GM21576 (cell line): ENCODE measurements around the gene SYT1.
A peak's percentile ranks its signal among the peaks of the same experiment; 100 is the strongest.

Source experiments
- ATAC-seq: cut with Tn5 transposase; IDR thresholded peaks from one replicate; pipeline ENCODE4 v1.9.1; 2021; ENCODE audit warnings: mild to moderate bottlenecking, moderate library complexity; ENCODE audit not compliant: unreplicated experiment

The SYT1 gene

GRCh38 chr12:79274501-79275064, 410.0 kb downstream of the SYT1 start:
- peak; percentile 54 for ATAC-seq

- ATAC-seq = no peak
Observed at GRCh38 chr12:79275631-79276030, 411.1 kb downstream of the SYT1 start.

- no peak for ATAC-seq
Observed at GRCh38 chr12:79283364-79283763, 418.8 kb downstream of the SYT1 start.

- no peak for ATAC-seq
Observed at GRCh38 chr12:79288911-79289310, 424.3 kb downstream of the SYT1 start.

GRCh38 chr12:79291711-79292110, 427.1 kb downstream of the SYT1 start:
- ATAC-seq = no peak

- no peak for ATAC-seq
Observed at GRCh38 chr12:79294590-79294989, 430.0 kb downstream of the SYT1 start.

- no peak for ATAC-seq
Observed at GRCh38 chr12:79295572-79295971, 431.0 kb downstream of the SYT1 start.

GRCh38 chr12:79296133-79296532, 431.6 kb downstream of the SYT1 start:
- ATAC-seq = no peak

- ATAC-seq = no peak
Observed at GRCh38 chr12:79296871-79297270, 432.3 kb downstream of the SYT1 start.

GRCh38 chr12:79298506-79298905, 433.9 kb downstream of the SYT1 start:
- no peak for ATAC-seq

- ATAC-seq = no peak
Observed at GRCh38 chr12:79299447-79300198, 435.0 kb downstream of the SYT1 start.

- no peak for ATAC-seq
Observed at GRCh38 chr12:79300199-79300568, 435.6 kb downstream of the SYT1 start.

GRCh38 chr12:79301181-79301580, 436.6 kb downstream of the SYT1 start:
- ATAC-seq = no peak

- ATAC-seq = no peak
Observed at GRCh38 chr12:79302162-79302814, 437.7 kb downstream of the SYT1 start.

- no peak for ATAC-seq
Observed at GRCh38 chr12:79307340-79307739, 442.8 kb downstream of the SYT1 start.

GRCh38 chr12:79309039-79309438, 444.5 kb downstream of the SYT1 start:
- no peak for ATAC-seq

- ATAC-seq = no peak
Observed at GRCh38 chr12:79317179-79317847, 452.7 kb downstream of the SYT1 start.

- ATAC-seq = no peak
Observed at GRCh38 chr12:79322905-79323304, 458.3 kb downstream of the SYT1 start.

GRCh38 chr12:79324571-79324970, 460.0 kb downstream of the SYT1 start:
- no peak for ATAC-seq

GRCh38 chr12:79326222-79326621, 461.6 kb downstream of the SYT1 start:
- no peak for ATAC-seq

- no peak for ATAC-seq
Observed at GRCh38 chr12:79326663-79327062, 462.1 kb downstream of the SYT1 start.

- no peak for ATAC-seq
Observed at GRCh38 chr12:79327465-79327864, 462.9 kb downstream of the SYT1 start.
